DOHH2 (cell line): Measurements from ENCODE around the gene USP31.

Experiments
- EZH2phosphoT487 ChIP-seq: fragments of 200-600 bp; sonication (generic); IDR thresholded peaks from 2 replicates; pipeline ENCODE4 v1.6.1; 2017; ENCODE audit warnings: borderline replicate concordance, mild to moderate bottlenecking, antibody characterized with exemption, low read length, moderate library complexity, mixed read lengths
- TF ChIP-seq, protein P1 (sequence below): fragments of 200-600 bp; sonication (generic); IDR thresholded peaks from one replicate; pipeline ENCODE4 v1.5.1; 2014; ENCODE audit warnings: antibody characterized with exemption, mild to moderate bottlenecking, low read depth, low read length; ENCODE audit not compliant: poor library complexity, severe bottlenecking

DNA sequence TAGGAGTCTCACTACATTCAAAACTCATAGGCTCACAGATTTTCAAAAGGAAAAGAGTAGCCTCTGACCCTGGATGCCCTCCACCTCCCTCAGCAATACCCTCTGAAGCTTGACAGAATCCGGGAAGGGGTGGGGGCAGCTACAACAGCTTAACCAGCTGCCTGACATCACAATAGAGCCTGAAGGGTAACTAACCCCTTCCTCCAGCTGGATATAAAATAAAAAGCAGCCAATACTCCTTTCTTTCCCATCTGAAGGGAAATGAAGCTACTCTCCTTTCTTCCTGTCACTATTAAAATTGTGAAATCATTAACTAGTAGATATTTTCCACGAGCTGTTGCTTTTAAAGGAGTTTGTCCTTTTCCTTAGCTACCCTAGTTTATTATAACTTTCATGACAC is 24.0 kb downstream of the USP31 start:
- TF ChIP-seq, protein P1, sequence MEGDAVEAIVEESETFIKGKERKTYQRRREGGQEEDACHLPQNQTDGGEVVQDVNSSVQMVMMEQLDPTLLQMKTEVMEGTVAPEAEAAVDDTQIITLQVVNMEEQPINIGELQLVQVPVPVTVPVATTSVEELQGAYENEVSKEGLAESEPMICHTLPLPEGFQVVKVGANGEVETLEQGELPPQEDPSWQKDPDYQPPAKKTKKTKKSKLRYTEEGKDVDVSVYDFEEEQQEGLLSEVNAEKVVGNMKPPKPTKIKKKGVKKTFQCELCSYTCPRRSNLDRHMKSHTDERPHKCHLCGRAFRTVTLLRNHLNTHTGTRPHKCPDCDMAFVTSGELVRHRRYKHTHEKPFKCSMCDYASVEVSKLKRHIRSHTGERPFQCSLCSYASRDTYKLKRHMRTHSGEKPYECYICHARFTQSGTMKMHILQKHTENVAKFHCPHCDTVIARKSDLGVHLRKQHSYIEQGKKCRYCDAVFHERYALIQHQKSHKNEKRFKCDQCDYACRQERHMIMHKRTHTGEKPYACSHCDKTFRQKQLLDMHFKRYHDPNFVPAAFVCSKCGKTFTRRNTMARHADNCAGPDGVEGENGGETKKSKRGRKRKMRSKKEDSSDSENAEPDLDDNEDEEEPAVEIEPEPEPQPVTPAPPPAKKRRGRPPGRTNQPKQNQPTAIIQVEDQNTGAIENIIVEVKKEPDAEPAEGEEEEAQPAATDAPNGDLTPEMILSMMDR: no peak
- TF ChIP-seq EZH2phosphoT487: no peak
